GM19239 (cell line): ENCODE data around the gene HOXA1.

Source experiments
- DNase-seq: peaks from one replicate; pipeline ENCODE4 v3.0.0; 2011; ENCODE audit warnings: low spot score; ENCODE audit not compliant: insufficient read length
- FAIRE-seq: peaks from 2 replicates; lab custom pipeline; 2011; peaks lifted over from hg19 to GRCh38; lab: Jason Lieb, UNC

Gene HOXA1

GRCh38 chr7:27095897-27096767, at the start of gene HOXA1:
Gene HOXA1 (minus strand): TSS chr7:27096000. CDS start chr7:27095912, 88 bp downstream.
- FAIRE-seq (peak; percentile 80), DNase-seq (peak; percentile 97)

DNA sequence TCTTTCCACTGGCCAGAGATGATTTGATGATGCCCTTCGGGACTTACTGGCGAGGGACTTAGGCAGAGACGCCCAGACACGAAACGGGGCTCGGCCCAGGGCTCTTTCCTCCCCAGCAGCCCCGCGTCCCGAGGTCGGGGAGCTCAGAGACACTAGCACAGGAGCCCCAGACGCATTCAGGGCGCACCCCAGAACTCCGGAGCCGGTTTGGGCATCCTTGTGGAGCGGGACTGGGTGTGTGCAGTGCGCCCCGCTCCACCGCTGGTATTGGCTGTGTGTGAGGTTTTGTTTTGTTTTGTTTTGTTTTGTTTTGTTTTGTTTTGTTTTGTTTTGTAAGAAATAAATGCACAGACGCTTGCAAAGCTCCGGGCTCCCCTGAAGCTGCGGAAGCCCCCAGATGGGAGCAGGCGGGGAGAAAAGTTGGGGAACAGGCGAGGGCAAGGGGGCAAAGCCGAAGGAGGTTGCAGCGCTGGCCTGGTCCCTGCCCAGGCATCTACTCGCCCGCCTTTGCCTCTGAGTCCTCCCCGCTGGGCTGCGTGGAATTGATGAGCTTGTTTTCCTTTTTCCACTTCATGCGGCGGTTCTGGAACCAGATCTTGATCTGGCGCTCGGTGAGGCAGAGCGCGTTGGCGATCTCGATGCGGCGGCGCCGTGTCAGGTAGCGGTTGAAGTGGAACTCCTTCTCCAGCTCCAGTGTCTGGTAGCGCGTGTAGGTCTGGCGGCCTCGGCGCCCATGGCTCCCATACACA, 49.5 kb upstream of the HOXA1 start:
- FAIRE-seq (no peak), DNase-seq (no peak)

DNA sequence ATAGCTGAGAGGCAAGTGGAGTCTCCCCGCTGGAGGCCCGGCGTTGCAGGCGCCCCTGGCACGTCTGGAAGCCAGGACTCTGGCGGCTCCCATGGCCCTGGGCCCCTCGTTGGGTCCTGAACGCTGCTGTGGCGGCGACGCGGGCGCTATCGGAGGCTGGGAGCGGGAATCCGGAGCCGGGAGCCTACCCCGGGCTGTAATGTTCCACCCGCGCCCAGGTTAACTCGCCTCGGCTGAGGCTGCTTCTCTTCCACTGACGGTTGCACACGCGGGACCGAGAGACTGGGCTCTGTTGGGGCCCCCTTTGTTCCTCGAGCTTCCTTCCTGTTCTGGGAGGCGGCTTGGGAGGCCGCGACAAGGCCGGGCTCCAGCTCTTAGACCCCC, 49.0 kb upstream of the HOXA1 start:
- no peak for FAIRE-seq
- no peak for DNase-seq

DNA sequence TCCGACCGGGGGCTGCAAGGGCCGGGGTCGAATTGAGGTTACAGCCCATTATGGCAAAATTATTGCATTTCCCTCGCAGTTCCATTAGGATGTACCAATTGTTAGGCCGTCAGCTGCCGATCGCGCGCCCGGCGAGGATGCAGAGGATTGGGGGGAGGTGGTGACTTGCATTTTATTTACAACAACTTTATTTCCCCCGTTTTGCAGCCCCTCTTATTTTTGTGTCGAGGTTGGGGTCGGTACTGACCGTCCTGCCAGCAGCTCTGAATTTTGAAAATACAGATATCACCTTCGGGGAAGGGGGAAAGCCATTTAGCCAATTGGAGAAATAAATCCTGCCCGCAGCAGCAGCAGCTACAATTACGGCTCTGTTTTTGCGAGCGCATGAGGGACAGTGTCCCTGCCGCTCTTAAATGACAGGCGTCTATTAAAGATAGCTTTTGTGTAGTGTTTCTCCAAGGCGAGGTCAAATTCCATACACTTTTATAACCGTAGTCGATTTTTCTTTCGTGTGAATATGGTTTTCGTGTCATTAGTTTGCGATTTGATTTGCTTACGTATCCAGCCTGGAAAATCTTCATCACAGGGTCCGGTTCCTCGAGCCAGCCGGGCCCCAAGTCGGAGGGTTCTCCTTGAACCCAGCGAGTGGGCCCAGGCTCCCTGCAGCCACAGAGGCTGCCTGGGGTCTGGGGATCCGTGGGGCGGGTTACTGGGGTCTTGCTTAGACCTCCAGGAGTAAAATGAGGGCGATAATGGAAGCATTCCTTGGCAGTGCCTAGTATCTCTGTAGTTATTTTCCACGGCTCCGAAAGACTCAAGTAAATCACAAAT, 48.4 kb upstream of the HOXA1 start:
- DNase-seq (no peak), FAIRE-seq (no peak)

DNA sequence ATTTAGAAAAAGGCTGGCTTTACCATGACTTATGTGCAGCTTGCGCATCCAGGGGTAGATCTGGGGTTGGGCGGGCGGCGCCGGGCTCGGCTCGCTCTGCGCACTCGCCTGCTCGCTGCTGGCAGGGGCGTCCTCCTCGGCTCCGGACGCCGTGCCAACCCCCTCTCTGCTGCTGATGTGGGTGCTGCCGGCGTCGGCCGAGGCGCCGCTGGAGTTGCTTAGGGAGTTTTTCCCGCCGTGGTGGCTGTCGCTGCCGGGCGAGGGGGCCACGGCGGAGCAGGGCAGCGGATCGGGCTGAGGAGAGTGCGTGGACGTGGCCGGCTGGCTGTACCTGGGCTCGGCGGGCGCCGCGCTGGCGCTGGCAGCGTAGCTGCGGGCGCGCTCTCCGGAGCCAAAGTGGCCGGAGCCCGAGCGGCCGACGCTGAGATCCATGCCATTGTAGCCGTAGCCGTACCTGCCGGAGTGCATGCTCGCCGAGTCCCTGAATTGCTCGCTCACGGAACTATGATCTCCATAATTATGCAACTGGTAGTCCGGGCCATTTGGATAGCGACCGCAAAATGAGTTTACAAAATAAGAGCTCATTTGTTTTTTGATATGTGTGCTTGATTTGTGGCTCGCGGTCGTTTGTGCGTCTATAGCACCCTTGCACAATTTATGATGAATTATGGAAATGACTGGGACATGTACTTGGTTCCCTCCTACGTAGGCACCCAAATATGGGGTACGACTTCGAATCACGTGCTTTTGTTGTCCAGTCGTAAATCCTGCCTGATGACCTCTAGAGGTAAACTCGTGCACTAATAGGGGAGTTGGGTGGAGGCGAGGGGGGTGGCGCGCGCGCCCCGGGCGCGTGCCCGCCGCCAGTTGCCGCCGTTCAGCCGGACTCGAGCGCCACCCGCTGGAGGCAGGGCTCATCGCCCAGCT, 47.5 kb upstream of the HOXA1 start, which contains the start of gene HOXA5:
HOXA5 (minus strand) TSS at position 659 of the 927 bp plus-strand sequence; CDS start at position 585, 74 bp downstream.
- peak; percentile 69 for FAIRE-seq
- DNase-seq: peak; percentile 59

DNA sequence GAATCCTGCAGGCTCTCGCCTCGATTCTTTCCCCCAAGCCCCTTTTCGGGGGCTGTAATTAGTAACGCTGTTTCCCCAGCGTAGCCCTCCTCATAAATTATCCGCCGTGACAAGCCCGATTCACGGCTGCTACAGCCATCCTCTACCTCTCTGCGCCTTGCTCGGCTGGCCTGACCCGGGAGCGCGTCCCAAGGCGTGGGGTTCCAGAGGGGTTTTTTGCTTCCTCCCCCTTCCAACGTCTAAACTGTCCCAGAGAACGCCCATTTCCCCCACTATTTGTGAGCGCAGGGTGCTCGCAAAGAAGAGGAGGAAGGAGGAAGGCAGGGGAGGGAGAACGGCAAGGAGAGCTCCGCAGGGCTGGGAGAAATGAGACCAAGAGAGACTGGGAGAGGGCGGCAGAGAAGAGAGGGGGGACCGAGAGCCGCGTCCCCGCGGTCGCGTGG, 46.8 kb upstream of the HOXA1 start:
- FAIRE-seq (no peak), DNase-seq (no peak)

DNA sequence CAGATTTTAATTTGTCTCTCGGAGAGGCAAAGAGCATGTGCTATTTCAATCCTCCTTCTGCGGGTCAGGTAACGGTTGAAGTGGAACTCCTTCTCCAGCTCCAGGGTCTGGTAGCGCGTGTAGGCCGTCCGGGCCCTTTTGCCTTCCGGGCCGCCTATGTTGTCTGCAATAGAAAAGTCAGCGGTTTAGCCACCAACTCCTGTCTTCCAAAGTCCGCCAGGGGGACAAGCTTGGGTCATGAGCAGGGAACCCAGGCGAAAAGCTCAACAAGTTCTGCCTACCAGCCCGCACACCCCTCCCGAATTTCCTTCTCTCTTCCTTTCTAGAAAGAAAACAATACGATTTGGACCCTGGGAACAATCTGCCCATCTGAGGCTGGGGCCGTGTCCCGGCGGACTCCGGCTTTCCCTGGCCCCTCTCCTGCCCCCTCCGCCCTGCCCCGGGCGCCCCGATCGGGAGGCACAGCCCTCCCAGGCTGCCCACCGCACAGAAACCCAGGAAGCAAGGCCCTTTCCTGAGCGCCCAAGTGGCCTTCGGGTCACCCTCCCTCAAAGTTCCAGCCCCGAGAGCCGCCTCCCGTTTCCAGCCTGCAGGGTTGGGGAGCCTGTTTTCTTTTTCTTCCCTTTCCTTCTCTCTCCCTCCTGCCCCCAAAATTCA, 46.3 kb upstream of the HOXA1 start:
- DNase-seq (no peak), FAIRE-seq (no peak)

DNA sequence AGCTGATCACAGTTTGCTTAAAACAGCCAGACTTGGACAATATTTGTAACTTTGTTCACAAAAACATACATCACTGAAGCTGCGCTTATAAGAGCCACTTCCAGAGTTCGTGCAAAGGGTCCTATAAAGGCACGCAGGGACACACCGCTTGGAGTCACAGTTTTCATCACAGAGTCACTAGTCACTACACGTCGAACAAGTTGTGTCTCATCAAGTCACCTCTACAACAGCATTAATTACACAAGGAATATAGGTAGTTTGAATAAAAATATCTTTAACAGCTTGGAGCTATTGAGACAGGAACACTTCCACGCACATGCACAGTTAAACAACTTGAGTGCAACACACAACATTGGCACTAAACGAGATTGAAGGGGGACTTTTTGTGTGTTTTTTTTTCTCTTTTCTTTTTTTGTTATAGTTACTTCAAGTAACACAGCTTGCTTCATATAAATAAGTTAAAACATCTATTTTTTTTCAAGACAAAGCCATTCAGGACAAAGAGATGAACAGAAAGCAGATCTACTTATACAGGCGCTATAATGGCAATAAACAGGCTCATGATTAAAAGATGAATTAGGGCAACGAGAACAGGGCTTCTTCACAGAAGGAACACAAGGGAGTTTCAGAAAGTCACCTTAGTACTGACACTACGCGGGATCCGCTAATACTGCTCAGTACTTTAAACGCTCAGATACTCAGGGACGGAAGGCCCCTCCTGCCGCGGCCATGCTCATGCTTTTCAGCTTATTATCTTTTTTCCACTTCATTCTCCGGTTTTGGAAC, 45.5 kb upstream of the HOXA1 start:
- DNase-seq (no peak), FAIRE-seq (no peak)

GRCh38 chr7:27140126-27140857, 44.5 kb upstream of the HOXA1 start:
- FAIRE-seq (no peak), DNase-seq (no peak)

DNA sequence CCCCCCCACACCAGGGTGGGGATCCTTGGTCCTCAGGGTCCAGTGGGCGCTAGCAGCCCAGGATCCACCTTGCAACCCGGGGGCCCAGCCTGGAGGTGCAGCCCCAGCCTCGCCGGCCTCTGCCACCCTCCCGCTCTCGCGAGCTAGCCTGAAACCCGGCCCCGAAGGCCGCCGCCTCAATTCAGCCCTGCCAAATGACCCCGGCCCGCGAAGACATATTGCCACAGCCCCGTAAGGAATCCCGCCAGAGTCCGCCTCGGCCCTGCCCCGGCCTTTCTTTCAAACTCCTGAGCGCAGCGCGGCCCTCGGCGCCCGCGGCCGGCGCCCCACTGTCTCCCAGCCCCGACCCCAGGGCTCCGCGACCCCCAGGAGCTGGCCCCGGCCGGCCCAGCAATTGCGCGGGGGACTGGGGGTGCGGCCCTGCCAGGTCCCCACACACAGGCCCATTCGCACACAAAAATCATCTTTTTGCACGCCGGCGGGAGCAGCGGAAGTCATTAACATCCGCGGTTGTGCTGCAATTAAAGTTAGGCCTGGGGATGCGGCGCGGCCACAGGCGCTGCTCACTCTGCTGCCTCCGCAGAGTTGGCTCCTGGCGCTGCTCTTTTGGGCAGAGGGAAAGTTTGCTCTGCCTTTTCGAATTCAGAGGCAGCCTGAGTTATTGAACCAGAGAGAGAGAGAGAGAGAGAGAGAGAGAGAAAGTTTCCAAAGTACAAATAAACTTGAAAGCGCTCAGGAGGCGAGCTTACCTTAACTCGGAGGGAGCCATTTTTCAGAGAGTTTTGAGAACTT, 43.7 kb upstream of the HOXA1 start:
- FAIRE-seq (no peak), DNase-seq (no peak)

- FAIRE-seq: no peak
These were observed 43.2 kb upstream of the HOXA1 start for GRCh38 chr7:27138985-27139333.

GRCh38 chr7:27138472-27138871, 42.7 kb upstream of the HOXA1 start:
- FAIRE-seq (no peak), DNase-seq (no peak)

More at GRCh38 chr7:27138985-27139333, 43.2 kb upstream of the HOXA1 start:
- DNase-seq: no peak

- FAIRE-seq (no peak), DNase-seq (no peak)
These were observed 42.0 kb upstream of the HOXA1 start for GRCh38 chr7:27137640-27138315.

DNA sequence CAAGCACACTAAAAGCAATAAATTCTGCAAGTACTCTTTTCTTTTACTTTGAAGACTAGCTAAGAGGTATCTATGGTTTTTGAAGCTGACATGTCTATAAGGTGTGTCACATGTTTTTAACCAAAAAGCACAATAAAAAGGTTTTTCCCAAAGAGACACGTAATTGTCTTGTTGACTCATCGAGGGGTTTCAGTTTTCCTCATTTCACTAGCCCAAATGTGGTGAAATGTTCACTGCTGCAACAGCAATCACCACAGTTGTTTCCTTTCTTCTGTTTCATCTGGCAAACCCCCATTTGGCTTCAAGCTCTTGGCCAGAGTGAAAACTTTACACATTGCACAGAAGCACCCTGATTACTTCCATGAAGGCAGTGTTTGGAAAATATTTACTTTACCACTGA, 38.6 kb upstream of the HOXA1 start:
- no peak for DNase-seq
- FAIRE-seq: no peak

- FAIRE-seq: no peak
- DNase-seq: no peak
These were observed 37.8 kb upstream of the HOXA1 start for GRCh38 chr7:27133409-27134231.
